NCI-H1930 (cell line): ENCODE measurements around the gene IGF2BP1.
A peak's percentile ranks its signal among the peaks of the same experiment; 100 is the strongest.
"Not testable (repeated sequence)": the region's sequence is repeated elsewhere in the genome, so short reads cannot be mapped to it uniquely, and the experiment has no call there.

Experiments
- DNase-seq, 2 experiments: peaks; one replicate each; lab custom pipeline; 2025; lab: John Stamatoyannopoulos, UW

IGF2BP1 gene

GRCh38 chr17:49020609-49021008 lies 23.4 kb downstream of the IGF2BP1 start:
- no peak for DNase-seq

DNA sequence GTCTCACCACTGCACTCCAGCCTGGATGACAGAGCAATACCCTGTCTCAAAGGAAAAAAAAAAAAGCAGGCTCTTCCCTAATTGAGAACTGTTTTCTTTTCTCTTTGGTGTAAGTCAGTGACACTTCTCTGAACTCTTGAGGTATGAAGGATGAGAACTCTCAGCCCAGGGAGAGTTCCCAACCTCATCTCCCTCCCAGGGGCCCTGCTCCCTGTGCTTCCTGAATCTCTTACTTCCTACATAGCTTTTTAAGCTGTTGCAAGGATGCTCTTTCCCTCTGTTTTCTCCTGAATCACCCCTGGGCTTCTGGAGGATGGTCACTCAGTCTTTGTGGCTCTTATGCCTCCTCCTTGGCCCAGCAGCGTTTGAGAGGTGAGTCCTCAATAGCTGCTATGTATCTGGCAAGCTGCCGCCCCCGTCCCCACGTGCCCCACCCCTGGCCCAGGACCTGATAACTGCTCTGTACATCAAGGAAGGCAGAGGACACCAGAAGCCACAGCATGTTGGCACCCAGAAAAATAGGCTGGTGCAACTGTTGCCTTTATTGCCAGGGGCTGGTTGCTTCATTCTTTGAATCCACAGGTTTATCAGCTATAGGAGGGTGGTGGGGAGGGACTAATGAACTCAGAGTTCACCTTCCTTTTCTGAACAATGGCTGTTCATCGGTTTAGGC lies 24.0 kb downstream of the IGF2BP1 start:
- no peak for DNase-seq

DNA sequence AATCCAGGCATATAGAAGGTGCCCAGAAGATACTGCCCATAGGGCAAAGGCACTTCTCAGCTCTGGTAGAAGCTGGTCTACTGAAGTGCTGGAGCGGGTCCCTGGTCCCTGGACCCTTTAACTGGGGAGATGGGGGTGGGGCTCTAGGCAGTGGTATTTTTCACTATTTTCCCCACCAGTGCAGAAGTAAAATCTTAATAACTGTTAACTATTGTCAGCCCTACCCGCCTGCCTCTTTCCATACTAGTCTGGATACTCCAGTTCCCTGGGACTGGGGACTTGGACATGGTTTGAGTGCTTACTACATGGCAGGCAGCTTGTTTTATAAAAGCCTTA lies 24.6 kb downstream of the IGF2BP1 start:
- DNase-seq: no peak

DNA sequence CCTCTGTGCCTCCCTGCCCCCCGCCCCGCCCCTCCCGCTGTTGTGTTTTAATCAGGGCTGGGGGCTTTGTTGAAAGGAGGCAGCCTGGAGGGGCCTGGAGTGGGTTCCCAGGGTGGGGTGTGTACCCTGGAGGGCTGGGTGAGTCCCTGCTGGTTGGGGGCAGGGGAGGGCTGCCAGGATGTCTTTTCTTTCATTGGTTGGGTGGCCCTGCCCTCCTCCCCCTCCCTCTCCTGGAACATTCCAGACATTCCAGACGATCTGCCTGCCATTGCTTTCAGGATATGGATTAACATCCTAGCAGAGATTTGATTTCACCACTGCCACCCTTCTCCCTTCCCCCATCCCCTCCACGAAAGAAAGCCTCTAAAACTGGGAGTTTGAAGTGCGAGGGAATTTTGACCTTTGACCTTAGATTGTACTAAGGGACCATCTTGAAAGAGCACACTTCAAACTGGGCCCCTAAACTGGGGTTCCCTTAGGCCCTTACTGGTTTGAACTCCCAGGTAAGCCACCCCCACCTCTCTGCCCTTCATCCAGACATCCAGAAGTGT lies 25.3 kb downstream of the IGF2BP1 start:
- no peak for DNase-seq

- DNase-seq: no peak
These were observed 27.3 kb downstream of the IGF2BP1 start for GRCh38 chr17:49024523-49024922.

- not testable (repeated sequence) for DNase-seq
These were observed 29.3 kb downstream of the IGF2BP1 start for GRCh38 chr17:49026447-49026846.

DNA sequence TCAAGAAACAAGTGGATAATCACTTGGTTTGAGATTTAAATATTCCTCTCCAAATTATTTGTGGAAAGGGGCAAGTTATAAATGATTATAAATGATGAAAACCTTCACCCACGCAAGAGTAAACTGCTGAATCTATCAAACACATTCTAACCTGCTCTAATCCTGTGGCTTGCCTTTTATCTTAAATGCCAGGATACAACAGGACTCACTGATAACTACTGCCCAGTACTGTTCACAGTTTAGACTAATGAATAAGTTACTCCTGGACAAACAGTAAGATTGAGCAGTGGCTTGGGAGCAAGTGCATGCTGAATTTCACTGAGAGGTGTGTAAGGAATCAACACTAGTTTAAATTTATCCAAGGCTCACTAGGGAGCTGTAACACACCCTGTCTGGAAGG lies 31.1 kb downstream of the IGF2BP1 start:
- no peak for DNase-seq

DNA sequence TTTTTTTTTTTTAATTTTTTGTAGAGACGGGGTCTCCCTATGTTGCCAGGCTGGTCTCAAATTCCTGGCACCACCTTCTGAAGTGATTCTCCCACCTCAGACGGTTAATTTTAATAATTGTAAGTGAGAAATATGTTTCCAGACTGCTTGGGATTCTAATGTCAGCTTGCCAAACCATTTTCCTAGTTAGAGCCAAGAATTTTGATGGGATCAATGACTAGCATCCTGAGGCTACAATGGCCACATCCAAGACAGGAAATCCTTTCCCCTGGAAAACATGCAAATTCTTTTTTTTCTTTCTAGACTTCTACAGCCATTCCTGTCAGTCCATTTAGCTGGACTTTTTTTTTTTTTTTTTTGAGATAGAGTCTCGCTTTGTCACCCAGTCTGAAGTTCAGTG lies 32.6 kb downstream of the IGF2BP1 start:
- no peak for DNase-seq

- DNase-seq: peak; percentile 20 to 67
These were observed 35.1 kb downstream of the IGF2BP1 start for GRCh38 chr17:49031965-49032928.

DNA sequence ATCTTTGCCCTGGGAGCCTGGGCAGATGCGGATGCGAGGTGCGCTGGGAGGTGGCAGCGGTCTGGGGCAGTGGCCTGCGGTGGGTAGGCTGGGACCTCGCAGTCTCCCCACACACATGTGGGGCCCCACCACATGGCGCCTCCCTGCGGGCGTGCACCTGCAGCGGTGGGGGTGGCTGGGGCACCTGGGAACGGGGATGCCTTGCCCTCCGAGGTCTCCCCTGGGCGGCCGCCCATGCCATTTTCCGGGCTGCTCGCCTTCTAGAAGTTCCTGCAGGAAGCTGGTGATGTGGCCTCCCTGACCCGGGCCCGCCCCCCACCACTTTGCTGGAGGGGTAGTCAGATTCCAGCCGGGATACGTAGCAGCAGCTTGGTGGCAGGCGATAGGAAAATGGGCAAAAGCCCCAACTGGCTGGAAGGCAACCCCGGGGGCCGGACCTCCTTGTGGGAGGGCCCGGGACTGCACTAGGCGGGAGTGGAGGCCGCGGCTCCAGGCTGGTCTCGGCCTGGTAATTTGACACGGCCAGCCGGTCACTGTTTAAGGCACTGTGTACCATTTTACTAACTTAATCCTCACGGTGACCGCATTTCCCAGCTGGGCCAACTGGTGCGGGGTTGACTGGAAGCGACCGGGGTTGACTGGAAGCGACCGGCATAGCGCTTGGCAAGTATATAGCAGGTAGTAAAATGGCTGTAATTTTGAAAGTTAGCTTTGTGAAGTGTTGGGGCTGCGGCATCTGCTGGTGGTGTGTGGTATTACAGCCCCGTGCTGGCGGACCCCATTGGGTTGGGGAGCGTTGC lies 38.5 kb downstream of the IGF2BP1 start:
- DNase-seq: no peak

GRCh38 chr17:49036270-49036626 lies 39.1 kb downstream of the IGF2BP1 start:
- no peak for DNase-seq

GRCh38 chr17:49038138-49038537 lies 41.0 kb downstream of the IGF2BP1 start:
- no peak for DNase-seq

DNA sequence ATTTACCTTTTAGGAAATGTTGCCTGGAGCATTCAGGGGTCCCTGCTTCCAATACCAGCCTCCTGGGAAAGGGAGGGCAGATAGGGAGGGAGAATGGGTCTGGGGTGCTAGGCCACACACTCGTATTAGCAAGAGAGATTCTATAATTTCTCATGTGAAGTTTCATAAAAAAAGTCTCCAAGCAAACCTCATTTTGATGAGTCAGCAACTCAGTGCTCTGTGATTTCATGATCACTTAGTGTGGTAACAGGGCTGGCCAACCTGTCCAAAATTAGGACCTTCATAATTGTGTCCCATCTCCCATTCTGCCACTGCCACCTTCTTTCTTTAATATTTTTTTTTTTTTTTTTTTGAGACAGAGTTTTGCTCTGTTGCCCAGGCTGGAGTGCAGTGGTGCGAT lies 41.4 kb downstream of the IGF2BP1 start:
- no peak for DNase-seq

- not testable (repeated sequence) for DNase-seq
These were observed 42.3 kb downstream of the IGF2BP1 start for GRCh38 chr17:49039518-49039917.

GRCh38 chr17:49041527-49041926 lies 44.3 kb downstream of the IGF2BP1 start:
- DNase-seq: no peak

- DNase-seq: no peak
These were observed 48.2 kb downstream of the IGF2BP1 start for GRCh38 chr17:49045376-49045775.

DNA sequence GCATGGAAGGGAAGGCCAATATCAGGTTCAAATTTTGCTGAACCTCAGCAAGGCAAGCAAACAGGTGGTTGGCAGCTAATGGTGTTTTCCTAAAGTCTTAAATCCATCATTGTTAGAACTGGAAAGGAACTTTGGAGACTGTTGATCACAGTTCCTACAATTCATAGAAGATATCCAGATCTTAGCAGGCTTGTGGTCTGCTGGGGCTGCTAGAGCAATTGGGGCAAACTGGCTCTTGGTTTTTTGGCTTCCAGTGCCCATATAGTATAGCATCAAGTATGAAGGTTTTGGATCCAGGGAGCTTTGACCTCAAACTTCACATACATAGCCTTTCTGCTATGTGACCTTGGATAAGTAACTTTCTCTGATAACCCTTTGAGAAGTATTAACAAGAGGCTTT lies 49.7 kb downstream of the IGF2BP1 start:
- no peak for DNase-seq

- no peak for DNase-seq
These were observed 52.1 kb downstream of the IGF2BP1 start for GRCh38 chr17:49049265-49049664.

GRCh38 chr17:49050611-49051010 lies 53.4 kb downstream of the IGF2BP1 start:
- DNase-seq: no peak

GRCh38 chr17:49051269-49051668 lies 54.1 kb downstream of the IGF2BP1 start:
- DNase-seq: no peak

- DNase-seq: no peak
These were observed 56.1 kb downstream of the IGF2BP1 start for GRCh38 chr17:49053171-49053829.
